MM.1S (cell line): ENCODE data around the gene UNC5C.

Experiments used
- DNase-seq: peaks from one replicate; pipeline ENCODE4 v3.0.0-alpha.2; 2015
- H2AFZ ChIP-seq: fragments of 300-600 bp; sonication (generic); 2 replicates; pipeline ENCODE4 v1.6.0; 2016; ENCODE audit warnings: antibody characterized with exemption, low read length
- H3F3A ChIP-seq: fragments of 300-600 bp; sonication (generic); 2 replicates; pipeline ENCODE4 v1.6.1; 2016; ENCODE audit warnings: mild to moderate bottlenecking, antibody characterized with exemption, low read length, moderate library complexity, mixed read lengths; ENCODE audit not compliant: insufficient read depth
- H3K27ac ChIP-seq: fragments of 300-600 bp; sonication (generic); 2 replicates; pipeline ENCODE4 v1.5.1; 2016; ENCODE audit warnings: mild to moderate bottlenecking, low read length
- H3K27me3 ChIP-seq: fragments of 300-600 bp; sonication (generic); replicated peaks from 2 replicates; pipeline ENCODE4 v1.6.0; 2016; ENCODE audit warnings: low read length; ENCODE audit not compliant: insufficient read depth
- H3K36me3 ChIP-seq: fragments of 300-600 bp; sonication (generic); replicated peaks from 2 replicates; pipeline ENCODE4 v1.6.1; 2016; ENCODE audit warnings: mild to moderate bottlenecking, low read length, mixed read lengths; ENCODE audit not compliant: insufficient read depth
- H3K4me1 ChIP-seq: fragments of 300-600 bp; sonication (generic); 2 replicates; pipeline ENCODE4 v1.6.1; 2016; ENCODE audit warnings: low read length, mixed read lengths
- H3K4me2 ChIP-seq: fragments of 300-600 bp; sonication (generic); 2 replicates; pipeline ENCODE4 v1.6.0; 2016; ENCODE audit warnings: low read depth, low read length
- H3K4me3 ChIP-seq: fragments of 300-600 bp; sonication (generic); 2 replicates; pipeline ENCODE4 v1.5.1; 2016; ENCODE audit warnings: low read length, mixed read lengths
- H3K79me2 ChIP-seq: fragments of 300-600 bp; sonication (generic); 2 replicates; pipeline ENCODE4 v1.6.1; 2016; ENCODE audit warnings: mixed run types, low read length, mixed read lengths
- H3K9ac ChIP-seq: fragments of 300-600 bp; sonication (generic); 2 replicates; pipeline ENCODE4 v1.6.1; 2016; ENCODE audit warnings: low read length, mixed read lengths
- H3K9me2 ChIP-seq: fragments of 300-600 bp; sonication (generic); replicated peaks from 2 replicates; pipeline ENCODE4 v1.6.1; 2016; ENCODE audit warnings: mild to moderate bottlenecking, low read length, mixed read lengths; ENCODE audit not compliant: insufficient read depth
- H3K9me3 ChIP-seq: fragments of 300-600 bp; sonication (generic); replicated peaks from 2 replicates; pipeline ENCODE4 v1.6.1; 2016; ENCODE audit warnings: mild to moderate bottlenecking, low read length, mixed read lengths; ENCODE audit not compliant: insufficient read depth
- H4K20me1 ChIP-seq: fragments of 300-600 bp; sonication (generic); 2 replicates; pipeline ENCODE4 v1.6.1; 2016; ENCODE audit warnings: mild to moderate bottlenecking, low read length, moderate library complexity, mixed read lengths; ENCODE audit not compliant: insufficient read depth
- EZH2phosphoT487 ChIP-seq: fragments of 300-600 bp; sonication (generic); IDR thresholded peaks from 2 replicates; pipeline ENCODE4 v1.6.1; 2018; ENCODE audit warnings: antibody characterized with exemption, low read length

UNC5C gene

DNA sequence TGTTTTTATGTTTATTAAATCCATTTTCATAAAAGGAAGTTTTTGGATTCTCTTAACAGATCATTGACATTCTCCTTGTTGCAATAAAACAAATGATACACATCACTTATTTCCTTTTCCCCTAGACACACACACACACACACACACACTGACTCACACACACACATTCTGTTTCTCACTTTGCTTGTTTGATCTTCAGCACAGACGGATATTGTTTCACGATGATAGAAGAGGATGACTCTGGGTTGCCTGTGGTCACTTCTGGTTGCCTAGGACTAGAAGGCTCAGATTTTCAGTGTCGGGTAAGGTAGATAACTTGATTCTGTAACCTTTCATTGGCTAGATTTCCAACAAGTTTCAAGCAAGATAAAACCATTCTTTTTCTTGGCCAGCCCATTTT lies 434.3 kb downstream of the UNC5C start:
- no peak overlapping the region for H3K4me3 ChIP-seq
- no peaks in the 10 kb centered on the region for H3K36me3 ChIP-seq
- TF ChIP-seq EZH2phosphoT487, result no peak
- H3F3A ChIP-seq, result no peaks in the 10 kb centered on the region
- no peaks in the 10 kb centered on the region for H3K4me1 ChIP-seq
- H2AFZ ChIP-seq, result no peak overlapping the region
- no peak overlapping the region for H3K27ac ChIP-seq
- DNase-seq, result no peak
- no peak overlapping the region for H3K4me2 ChIP-seq
- no peaks in the 10 kb centered on the region for H3K9me3 ChIP-seq
- no peaks in the 10 kb centered on the region for H3K9me2 ChIP-seq
- no peaks in the 10 kb centered on the region for H3K27me3 ChIP-seq
- H3K9ac ChIP-seq, result no peak overlapping the region
- no peaks in the 10 kb centered on the region for H4K20me1 ChIP-seq
- H3K79me2 ChIP-seq, result no peaks in the 10 kb centered on the region
